DMS 273 treated with DMSO at 0.1 percent for 48 hours (cell line): Measurements from ENCODE around the gene DGKE.

Experiments
- DNase-seq: peaks from one replicate; lab custom pipeline; 2025; lab: John Stamatoyannopoulos, UW

DGKE gene

DNA sequence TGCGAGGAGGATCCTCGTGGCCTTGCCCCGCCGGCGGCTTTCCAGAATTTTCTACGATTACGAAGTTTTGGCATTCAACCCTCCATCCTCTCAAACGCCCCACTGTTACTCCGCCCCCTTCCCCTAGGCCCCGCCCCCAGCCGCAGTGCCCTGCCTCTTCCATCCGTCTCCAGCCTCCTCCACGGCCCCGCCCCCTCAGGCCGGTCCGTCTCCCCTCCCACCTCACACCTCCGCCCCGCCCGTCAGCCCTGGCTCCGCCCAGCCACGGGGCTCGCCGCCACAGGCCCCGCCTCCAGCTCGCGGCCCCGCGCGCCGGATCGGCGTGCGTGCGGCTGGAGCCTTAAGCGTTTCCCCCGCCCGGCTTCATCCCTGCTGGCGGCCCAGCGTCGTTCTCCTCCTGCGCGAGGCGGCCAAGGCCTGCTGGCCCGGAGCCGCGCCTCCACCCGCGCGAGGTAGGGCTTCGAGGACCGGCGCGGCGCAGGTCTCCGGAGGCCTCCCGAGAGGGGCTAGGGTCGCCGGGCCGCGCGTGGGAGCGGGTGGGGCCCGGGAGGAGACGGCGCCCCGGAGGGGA is at the start of gene DGKE, which contains the start of gene C17orf67:
Gene DGKE (plus strand): TSS at position 343 of the 571 bp plus-strand sequence. CDS start 645 bp downstream, outside the sequence.
Gene C17orf67 (minus strand): TSS at position 112 of the 571 bp plus-strand sequence. CDS start 18,110 bp downstream, outside the sequence.
- DNase-seq: peak; percentile 85

DNA sequence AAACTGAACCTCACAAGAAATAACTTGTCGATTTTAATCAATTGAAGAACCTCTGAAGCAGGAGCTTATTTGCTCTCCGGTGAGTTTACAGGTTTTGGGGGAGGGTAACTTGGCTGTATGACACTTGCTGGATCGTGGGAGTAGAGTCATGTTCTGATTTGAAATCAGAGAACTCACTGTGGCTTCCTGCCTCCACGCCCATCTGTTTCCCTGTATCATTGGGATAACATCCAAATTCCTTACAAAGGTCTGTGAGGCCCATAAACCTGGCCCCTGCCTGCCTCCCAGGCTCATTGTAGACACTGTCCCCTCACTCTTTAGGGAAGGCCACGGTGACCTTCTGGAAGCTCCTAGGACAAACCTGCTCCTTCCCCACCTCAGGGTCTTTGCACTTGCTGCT is 48.5 kb upstream of the DGKE start:
- peak; percentile 66 for DNase-seq

- DNase-seq: no peak
These were observed 47.8 kb upstream of the DGKE start for GRCh38 chr17:56785997-56786680.

DNA sequence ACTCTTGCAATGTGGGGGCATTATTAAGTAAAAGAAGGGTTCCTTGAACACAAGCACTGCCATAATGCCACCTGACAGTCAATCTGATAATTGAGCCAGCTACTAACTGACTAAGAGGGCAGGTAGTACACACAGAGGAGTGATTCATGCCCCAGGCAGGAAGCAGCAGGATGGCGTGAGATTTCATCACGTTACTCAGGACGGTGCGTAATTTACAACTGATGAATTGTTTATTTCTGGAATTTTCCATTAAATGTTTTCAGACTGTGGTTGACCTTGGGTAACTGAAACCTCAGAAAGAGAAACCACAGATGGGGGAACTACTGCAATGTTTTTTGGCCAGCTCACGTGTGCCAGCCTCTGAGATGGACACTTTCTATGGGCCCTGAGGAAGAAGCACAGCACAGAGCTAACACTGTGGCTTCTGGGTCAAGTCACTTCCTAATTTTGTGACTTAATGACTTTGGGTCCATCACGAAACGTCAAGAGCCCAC is 46.9 kb upstream of the DGKE start:
- DNase-seq: no peak

- DNase-seq: no peak
These were observed 41.7 kb upstream of the DGKE start for GRCh38 chr17:56792267-56792666.

- no peak for DNase-seq
These were observed 40.4 kb upstream of the DGKE start for GRCh38 chr17:56793531-56793930.

DNA sequence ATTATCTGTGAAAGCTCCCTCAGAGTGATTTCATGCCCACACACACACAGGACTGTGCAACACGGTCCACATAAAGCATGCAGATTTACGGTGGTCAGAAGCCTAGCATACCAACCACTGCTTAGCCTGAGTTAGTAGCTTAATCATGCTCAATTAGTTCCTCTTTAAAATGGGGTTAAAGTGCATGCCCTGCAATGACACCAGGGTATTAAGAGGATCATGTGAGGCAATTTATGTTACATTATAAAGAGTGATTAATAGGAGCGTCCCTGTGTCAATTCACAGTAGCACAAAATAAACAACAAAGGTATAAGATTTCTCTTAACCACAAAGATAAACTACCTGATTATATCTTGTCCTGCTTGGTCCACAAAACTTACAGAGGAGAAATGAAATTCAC is 40.0 kb upstream of the DGKE start:
- no peak for DNase-seq

GRCh38 chr17:56795221-56795865 is 38.6 kb upstream of the DGKE start:
- DNase-seq: no peak

DNA sequence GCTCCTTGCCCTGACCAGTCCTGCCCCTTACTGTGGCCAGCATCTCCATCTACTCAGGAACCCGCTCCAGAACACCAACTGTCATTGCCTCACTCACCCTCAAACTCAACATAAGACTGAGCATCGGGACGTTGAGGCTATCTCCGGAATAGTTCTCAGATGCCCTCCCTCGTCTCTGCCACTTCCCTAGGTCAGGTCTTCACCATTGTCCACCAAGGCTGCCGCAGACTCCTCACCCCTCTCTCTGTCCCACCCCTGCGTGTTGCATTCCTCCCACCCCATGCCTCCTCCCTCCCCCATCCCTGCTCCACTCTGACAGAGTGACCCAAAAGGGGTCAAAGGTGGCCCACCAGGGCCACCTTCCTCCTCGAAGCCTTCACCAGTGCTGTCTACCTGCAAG is 37.4 kb upstream of the DGKE start:
- DNase-seq: no peak

GRCh38 chr17:56798916-56799315 is 35.0 kb upstream of the DGKE start:
- peak; percentile 47 for DNase-seq

DNA sequence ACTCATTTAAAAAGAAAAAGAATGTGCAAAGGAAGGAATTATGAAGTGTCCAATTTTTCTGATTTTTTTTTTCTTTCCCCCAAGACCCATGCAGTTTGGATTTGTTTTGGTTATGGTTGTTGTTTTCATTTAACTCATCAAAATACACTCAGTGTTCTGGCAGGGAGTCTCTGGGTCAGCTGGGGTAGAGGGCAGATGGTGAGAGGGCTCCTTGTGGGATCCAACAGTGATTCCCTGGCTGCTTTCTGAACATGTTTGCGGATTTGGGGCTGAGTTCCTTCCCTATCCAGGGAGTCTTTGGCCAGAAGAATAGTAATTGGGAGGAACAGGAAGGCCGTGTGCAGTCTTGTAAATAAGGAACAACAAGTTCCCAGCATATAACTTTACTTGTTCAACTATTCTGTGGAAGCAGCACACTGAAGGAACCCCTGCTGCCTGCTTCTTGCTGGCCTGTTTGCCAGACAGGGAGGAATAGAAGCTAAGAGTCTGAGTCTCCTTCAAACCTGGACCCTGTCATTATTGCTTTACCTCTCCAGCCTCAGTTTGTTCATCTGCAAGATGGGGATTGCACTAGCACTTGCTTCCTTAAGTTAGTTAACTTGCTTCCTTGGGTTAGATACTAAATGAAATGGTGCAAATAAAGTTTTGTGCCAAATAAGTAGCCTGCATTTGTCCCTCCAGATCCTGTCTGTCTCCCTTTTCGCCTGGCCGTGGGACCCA is 32.3 kb upstream of the DGKE start:
- peak; percentile 48 for DNase-seq

GRCh38 chr17:56803071-56803470 is 30.9 kb upstream of the DGKE start:
- no peak for DNase-seq

DNA sequence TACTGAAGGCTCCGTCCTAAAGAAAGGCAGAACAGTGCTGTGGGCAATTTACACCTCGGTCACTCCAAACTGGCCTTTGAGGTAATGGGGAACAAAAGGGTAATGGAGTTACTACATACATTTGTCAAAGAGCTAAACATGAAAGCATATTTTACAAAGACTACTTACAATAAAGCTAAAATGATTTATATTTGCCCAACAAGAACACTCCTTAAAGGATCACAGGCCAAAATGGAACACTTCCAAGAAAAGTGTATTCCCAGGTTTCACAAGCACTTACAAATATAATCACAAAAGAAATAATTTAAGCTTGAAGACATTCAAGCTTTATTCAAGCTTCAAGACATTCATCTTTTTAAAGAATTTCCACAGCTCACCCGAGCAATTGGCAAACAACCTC is 29.5 kb upstream of the DGKE start:
- no peak for DNase-seq

GRCh38 chr17:56806949-56807348 is 27.0 kb upstream of the DGKE start:
- DNase-seq: no peak

- DNase-seq: no peak
These were observed 26.2 kb upstream of the DGKE start for GRCh38 chr17:56807723-56808122.

GRCh38 chr17:56808503-56808902 is 25.4 kb upstream of the DGKE start:
- peak; percentile 94 for DNase-seq

DNA sequence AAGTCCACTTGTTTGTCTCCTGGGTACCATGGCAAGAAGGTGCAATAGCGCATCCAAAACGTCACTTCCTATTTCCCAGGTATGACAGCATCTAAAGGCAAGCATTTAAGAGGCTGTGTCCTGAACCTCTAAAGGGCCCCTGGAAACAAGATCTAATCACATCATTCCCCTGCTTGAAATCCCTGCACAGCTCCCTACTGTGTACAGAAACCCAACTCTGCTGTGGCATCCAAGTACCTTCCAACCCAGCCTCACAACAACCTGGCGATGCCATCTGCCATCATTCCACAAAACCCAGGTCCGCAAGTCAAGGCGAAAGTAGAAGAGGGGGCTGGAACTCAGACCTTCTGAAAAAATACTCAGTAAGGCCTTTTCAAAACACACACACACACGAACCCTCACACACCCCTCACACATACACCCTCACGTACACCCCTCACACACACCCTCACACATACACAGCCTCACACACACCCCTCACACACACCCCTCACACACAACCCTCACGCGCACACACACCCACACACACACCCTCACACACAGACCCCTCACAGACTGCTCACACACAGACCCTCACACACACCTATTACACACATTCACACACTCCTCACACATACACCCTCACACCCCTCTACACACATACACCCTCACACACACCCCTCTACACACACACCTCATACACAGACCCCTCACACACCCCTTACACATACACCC is 24.7 kb upstream of the DGKE start:
- peak; percentile 98 for DNase-seq

- no peak for DNase-seq
These were observed 24.2 kb upstream of the DGKE start for GRCh38 chr17:56809820-56810179.

- peak; percentile 87 for DNase-seq
These were observed 23.6 kb upstream of the DGKE start for GRCh38 chr17:56810343-56810742.

DNA sequence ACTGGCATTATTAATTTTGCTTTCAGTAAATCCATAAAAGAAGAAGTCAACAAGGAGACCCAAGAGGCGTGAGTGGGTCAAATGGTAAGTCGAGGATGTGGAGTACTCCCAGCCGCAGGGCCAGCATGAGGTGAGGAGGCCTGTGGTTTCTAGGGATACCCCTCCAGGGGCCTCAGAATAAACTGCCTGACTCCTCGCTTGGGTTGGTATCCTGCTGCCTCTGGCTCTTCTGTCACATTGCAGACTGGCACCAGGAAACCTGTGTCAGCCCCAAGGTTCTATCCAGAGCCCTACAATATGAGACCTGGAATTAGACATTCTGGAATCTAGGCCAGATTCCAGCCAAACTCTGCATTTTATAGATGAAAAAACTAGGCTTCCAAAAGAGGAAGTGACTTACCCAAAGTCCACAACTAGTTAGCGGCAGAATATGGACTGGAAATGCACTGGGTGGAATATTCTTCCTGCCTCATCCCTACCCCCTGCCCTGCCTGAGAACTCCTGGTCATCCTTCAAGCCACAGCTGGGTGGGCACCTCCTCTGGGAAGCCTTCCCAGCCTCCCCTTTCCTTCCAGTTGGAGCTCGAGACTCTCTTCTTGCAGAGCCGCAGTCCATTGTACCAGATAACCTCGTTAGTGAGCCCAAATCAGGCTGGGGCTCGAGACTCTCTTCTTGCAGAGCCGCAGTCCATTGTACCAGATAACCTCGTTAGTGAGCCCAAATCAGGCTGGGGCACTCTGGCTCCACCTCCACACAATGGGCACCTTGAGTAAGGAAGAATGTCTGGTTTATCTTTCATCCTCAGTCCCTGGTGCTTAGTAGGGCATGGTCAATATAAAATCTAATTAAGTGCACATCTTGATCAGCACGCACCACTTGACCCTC is 22.8 kb upstream of the DGKE start:
- no peak for DNase-seq

DNA sequence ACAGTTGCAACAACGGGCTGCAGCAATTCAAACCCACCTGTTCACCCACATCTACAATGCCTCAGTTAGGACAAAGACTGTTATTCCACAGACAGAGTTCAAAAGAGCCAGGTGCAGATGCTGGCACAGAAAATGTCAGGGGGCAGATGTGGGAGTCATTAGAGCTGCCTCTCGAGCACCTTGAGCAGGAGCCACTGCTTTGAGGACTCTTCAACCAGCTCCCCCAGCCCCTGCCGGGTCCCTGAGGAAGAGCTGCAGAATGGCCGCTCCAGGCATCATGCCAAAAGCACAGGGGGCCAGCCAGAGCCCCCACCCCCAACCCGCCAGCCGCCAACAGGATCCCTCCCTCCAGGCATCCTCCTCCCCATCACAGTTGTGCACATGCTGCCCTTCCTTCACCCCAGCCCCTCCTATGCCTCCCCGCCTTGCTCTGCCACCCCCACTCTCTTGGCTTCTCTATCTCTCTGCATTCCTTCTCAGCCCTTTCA is 21.0 kb upstream of the DGKE start:
- DNase-seq: peak; percentile 81
